Activated CD8-positive, alpha-beta memory T cell treated with anti-CD3 and anti-CD28 coated beads, Interleukin-2, amount 10 ng/mL, durations not matched to agents 7 days and 5 days (primary cell): ENCODE data around the gene RBM46. TPM values are rescaled to one million over a fixed set of nuclear protein-coding genes. Genes with fewer than 3 reads are reported as not detected.

ENCODE experiments used
- ATAC-seq: fragments of 150-1000 bp; cut with Tn5 transposase; one replicate; pipeline ENCODE4 v1.10.0; 2021; ENCODE audit warnings: moderate library complexity
- CTCF ChIA-PET: fragments of 350-600 bp; sonication (Branson Sonifier 250); formaldehyde crosslinking; loops from one replicate; lab custom pipeline; 2021; ENCODE audit warnings: antibody characterized with exemption; lab: Charles Lee
- DNase-seq: peaks from one replicate; pipeline ENCODE4 v3.0.0-alpha.2; 2020
- H3K27ac Mint-ChIP-seq: one replicate; pipeline ENCODE4 v1.8.0; 2021; ENCODE audit warnings: mild to moderate bottlenecking, mixed read lengths
- H3K27me3 Mint-ChIP-seq: one replicate; pipeline ENCODE4 v1.8.0; 2021; ENCODE audit warnings: mixed read lengths
- H3K36me3 Mint-ChIP-seq: one replicate; pipeline ENCODE4 v1.8.0; 2021; ENCODE audit warnings: mild to moderate bottlenecking, mixed read lengths
- H3K4me1 Mint-ChIP-seq: one replicate; pipeline ENCODE4 v1.8.0; 2021; ENCODE audit warnings: mixed read lengths
- H3K4me3 Mint-ChIP-seq: one replicate; pipeline ENCODE4 v1.8.0; 2021; ENCODE audit warnings: mild to moderate bottlenecking, moderate library complexity, mixed read lengths
- H3K9me3 Mint-ChIP-seq: one replicate; pipeline ENCODE4 v1.8.0; 2022; ENCODE audit warnings: low read depth, mixed read lengths
- total RNA-seq, 2 experiments: library from RNA; stranded (reverse); gene quantifications; one replicate each; pipeline ENCODE4 v1.2.3, GENCODE V29; 2021

RBM46 gene
- not detected for total RNA-seq

DNA sequence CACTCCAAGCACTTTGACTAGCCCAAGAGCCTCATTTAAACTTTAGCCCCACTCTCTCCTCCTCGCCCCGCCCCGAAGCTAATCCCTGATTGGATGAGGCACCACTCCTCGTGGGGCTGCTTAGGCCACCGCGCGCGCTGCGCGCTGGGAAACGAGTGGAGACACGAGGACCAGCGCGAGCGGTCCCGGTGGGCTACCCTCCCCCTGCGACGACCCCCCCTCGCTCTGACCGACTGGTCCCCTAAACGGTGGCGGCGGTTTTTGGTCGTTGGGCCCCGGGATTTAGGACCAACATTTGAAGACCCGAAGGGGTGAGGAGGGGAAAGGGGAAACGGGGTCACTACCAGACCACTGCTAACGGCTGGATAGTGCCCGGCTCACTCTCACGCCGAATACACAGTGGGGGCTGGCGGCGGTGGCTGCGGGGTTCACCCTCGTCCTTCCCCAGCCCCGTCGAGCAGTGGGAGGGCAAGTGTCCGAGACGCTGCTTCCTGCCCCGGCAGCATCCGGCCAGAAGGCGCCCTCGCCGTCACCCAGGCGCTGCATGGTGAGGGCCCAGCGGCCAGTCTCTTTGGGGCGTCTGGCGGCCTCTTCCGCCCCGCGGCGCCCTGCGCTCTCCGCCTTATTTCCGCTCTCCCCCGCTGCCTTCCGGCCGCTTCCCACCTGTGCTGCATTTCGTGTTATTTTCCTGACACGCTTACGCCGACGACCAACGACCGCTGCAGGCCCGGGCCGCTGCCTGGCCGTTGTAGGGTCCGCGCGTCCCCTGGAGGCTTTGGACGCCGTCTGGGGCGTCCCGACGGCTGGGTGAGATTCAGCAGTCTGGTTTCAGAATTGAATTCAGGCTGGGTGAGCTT is at the start of gene RBM46:
Gene RBM46, plus strand, starts transcription at position 147 of the 857 bp plus-strand sequence. CDS start 15,481 bp downstream, outside the sequence.
- Mint-ChIP-seq H3K36me3 (no peaks in the 10 kb centered on the region), H3K27ac (no peak within 1 kb of the TSS), H3K27me3 (peaks cover 6% of the 10 kb centered on the region), H3K4me1 (no peaks in the 10 kb centered on the region), H3K9me3 (no peaks in the 10 kb centered on the region), H3K4me3 (no peak within 1 kb of the TSS)
- CTCF ChIA-PET: no interaction called here
- no peak for ATAC-seq
- no peak for DNase-seq

DNA sequence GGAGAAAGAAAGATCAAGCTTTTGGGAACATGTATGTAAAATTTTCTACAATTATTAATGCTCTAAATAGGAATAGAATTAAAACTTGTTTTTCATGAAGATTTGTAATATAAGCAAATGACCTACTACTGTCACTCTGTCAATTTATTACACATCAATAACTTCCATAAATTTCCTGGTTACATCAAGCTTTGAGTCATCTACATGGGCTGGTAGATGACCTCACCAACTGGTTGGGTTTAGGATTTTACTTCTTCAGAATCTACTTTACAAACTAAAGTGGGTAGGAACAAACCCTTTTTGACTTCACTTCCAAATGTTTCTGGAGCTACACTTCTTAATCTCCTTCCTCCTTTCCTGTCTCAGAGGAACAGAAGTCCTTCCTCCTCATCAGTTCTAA is 49.3 kb upstream of the RBM46 start:
- Mint-ChIP-seq H3K4me1 (no peaks in the 10 kb centered on the region), H3K9me3 (no peaks in the 10 kb centered on the region), H3K27me3 (peaks cover 34% of the 10 kb centered on the region), H3K36me3 (no peaks in the 10 kb centered on the region), H3K27ac (no peak overlapping the region), H3K4me3 (no peak overlapping the region)
- CTCF ChIA-PET: no interaction called here
- ATAC-seq: no peak
- no peak for DNase-seq

DNA sequence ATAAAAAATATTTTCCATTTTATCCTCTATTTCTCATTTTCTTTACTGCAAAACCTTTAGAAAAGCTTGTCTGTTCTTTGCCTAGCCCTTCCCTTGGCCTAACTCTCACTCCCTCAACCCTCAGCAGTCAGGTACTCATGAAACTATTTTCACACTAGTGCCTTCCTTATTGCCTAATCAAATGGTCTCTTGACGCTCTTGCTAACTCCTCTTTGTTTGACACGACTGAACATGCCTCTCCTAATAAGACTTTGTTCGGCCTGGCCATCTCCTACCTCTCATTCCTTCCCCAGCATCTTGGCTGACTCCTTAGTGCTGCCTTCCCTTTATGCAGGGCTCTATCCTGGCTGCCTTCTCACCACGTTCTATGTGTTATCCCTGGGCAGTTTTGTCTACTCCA is 48.4 kb upstream of the RBM46 start:
- Mint-ChIP-seq H3K4me3 (no peak overlapping the region), H3K27me3 (peaks cover 35% of the 10 kb centered on the region), H3K36me3 (no peaks in the 10 kb centered on the region), H3K9me3 (no peaks in the 10 kb centered on the region), H3K4me1 (no peaks in the 10 kb centered on the region), H3K27ac (no peak overlapping the region)
- DNase-seq (no peak), ATAC-seq (no peak)
- CTCF ChIA-PET: no interaction called here

- Mint-ChIP-seq H3K27me3 (peaks cover 52% of the 10 kb centered on the region), H3K36me3 (no peaks in the 10 kb centered on the region), H3K4me3 (no peak overlapping the region), H3K4me1 (peaks cover under 1% of the 10 kb centered on the region), H3K9me3 (no peaks in the 10 kb centered on the region), H3K27ac (no peak overlapping the region)
- ATAC-seq (no peak), DNase-seq (no peak)
- CTCF ChIA-PET: no interaction called here
Observed at GRCh38 chr4:154736770-154737169, 44.3 kb upstream of the RBM46 start.

GRCh38 chr4:154738426-154738825 is 42.6 kb upstream of the RBM46 start:
- DNase-seq (no peak), ATAC-seq (no peak)
- Mint-ChIP-seq H3K9me3 (no peaks in the 10 kb centered on the region), H3K36me3 (no peaks in the 10 kb centered on the region), H3K27ac (no peak overlapping the region), H3K4me1 (peaks cover 10% of the 10 kb centered on the region), H3K27me3 (peaks cover 58% of the 10 kb centered on the region), H3K4me3 (no peak overlapping the region)
- CTCF ChIA-PET: interaction anchor here (1.4 kb wide), 1 partner anchor 113 kb away, joined by 3 read pairs; no protein-coding TSS in a partner anchor

GRCh38 chr4:154739111-154739510 is 42.0 kb upstream of the RBM46 start:
- Mint-ChIP-seq H3K4me3 (no peak overlapping the region), H3K27me3 (peaks cover 58% of the 10 kb centered on the region), H3K9me3 (no peaks in the 10 kb centered on the region), H3K4me1 (peaks cover 14% of the 10 kb centered on the region), H3K27ac (no peak overlapping the region), H3K36me3 (no peaks in the 10 kb centered on the region)
- CTCF ChIA-PET: interaction anchor here (1.4 kb wide), 1 partner anchor 114 kb away, joined by 3 read pairs; no protein-coding TSS in a partner anchor
- DNase-seq (no peak), ATAC-seq (no peak)

- DNase-seq: no peak
- CTCF ChIA-PET: no interaction called here
- Mint-ChIP-seq H3K4me3 (no peak overlapping the region), H3K9me3 (no peaks in the 10 kb centered on the region), H3K27ac (no peak overlapping the region), H3K36me3 (no peaks in the 10 kb centered on the region), H3K27me3 (peaks cover 68% of the 10 kb centered on the region), H3K4me1 (peaks cover 16% of the 10 kb centered on the region)
- no peak for ATAC-seq
Observed at GRCh38 chr4:154740462-154740861, 40.6 kb upstream of the RBM46 start.

- Mint-ChIP-seq H3K4me3 (no peak overlapping the region), H3K4me1 (peaks cover 16% of the 10 kb centered on the region), H3K36me3 (no peaks in the 10 kb centered on the region), H3K27ac (no peak overlapping the region), H3K27me3 (peaks cover 68% of the 10 kb centered on the region), H3K9me3 (no peaks in the 10 kb centered on the region)
- CTCF ChIA-PET: no interaction called here
- ATAC-seq: no peak
- no peak for DNase-seq
Observed at GRCh38 chr4:154741131-154741665, 39.9 kb upstream of the RBM46 start.

DNA sequence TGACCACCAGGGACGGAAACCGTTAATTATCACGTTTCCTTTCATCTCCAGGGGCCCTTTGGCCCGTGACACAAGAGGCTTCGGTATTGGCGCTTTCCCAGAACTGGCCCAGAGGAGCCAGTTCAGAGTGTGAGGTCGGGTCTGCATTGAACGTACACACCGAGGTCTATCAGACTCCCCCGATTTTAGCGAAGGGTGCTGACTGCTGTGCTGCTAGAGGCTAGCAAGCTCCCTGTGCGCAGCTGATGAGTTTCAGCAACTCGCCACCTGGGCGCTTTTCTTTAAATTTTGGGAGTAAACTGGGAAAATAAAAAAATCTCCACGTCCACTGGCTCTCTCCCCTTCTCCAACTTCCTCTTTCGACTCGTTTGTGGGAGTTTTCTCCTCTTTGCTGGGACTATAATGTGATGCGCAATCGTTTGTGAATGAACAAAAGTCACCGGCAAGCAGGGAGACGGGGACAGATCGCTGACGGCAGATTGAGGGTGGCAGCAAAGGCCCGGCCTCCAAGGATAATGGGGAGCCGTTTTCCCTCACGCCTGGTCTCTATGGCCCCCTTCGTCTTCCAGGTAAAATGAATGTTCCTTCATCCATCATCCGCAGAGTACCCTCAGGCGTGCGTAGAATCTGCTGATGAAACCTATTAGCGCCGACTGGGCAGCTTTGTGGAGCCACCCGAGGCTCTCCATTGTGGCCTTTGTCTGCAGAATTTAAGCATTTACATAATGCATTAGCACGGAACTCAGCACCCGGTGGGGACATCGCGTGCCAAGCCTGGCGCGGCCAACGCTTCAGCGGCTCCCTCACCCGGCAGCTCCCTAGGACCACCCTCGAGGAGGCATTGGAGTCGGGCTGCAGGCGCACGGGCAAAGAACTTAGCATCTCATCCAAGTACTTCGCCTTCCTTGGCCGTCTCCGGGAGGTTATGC is 38.9 kb upstream of the RBM46 start:
- CTCF ChIA-PET: no interaction called here
- no peak overlapping the region for H3K4me3 Mint-ChIP-seq
- H3K9me3 Mint-ChIP-seq: no peaks in the 10 kb centered on the region
- peaks cover 77% of the 10 kb centered on the region for H3K27me3 Mint-ChIP-seq
- peaks cover 16% of the 10 kb centered on the region for H3K4me1 Mint-ChIP-seq
- DNase-seq: no peak
- ATAC-seq: no peak
- no peak overlapping the region for H3K27ac Mint-ChIP-seq
- no peaks in the 10 kb centered on the region for H3K36me3 Mint-ChIP-seq

DNA sequence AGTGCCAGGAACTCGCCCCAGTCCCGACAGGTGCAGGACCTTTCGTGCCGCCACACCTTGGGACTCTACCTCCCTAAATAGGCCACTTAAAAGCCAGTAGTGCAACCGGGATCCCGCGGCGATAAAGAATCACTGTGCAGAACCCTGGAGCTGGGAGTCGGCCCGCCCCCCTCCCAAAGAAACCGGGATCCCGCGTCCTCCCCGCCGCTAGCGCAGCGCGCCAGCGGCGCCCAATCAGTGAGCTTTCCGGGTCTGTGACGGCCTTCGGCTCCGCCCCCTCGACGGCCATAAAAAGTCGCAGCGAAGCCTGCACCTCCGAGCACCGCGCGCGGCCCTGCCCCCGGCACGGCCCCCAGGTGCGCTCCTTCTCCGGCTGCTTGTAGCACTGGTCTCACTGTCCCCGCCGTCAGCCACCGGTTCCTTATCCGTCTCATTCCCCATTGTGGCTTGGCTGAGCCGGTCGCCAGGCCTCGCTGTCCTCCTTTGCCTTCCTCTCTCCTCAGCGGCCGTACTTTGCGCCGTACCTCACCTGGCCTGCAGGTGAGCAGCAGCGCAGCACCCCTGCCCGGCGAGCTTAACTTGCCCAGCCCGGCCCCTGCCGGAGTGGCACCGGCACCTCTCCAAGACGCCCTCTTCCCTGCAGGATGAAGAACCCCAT is 37.3 kb upstream of the RBM46 start, which contains the start of gene LRAT:
Gene LRAT, plus strand, starts transcription at position 318 of the 658 bp plus-strand sequence. Its CDS starts 327 bp downstream, at position 645.
- Mint-ChIP-seq H3K4me3 (peak within 1 kb of the TSS; percentile 71), H3K36me3 (no peaks in the 10 kb centered on the region), H3K27ac (no peak within 1 kb of the TSS), H3K27me3 (peaks cover 78% of the 10 kb centered on the region), H3K4me1 (peaks cover 16% of the 10 kb centered on the region), H3K9me3 (no peaks in the 10 kb centered on the region)
- CTCF ChIA-PET: no interaction called here
- ATAC-seq: peak; percentile 90
- DNase-seq: peak; percentile 49

GRCh38 chr4:154744341-154744926 is 36.6 kb upstream of the RBM46 start:
- H3K27me3 Mint-ChIP-seq: peaks cover 78% of the 10 kb centered on the region
- no peak overlapping the region for H3K27ac Mint-ChIP-seq
- DNase-seq (no peak), ATAC-seq (no peak)
- no peaks in the 10 kb centered on the region for H3K9me3 Mint-ChIP-seq
- CTCF ChIA-PET: no interaction called here
- peak overlapping the region; percentile 71 for H3K4me3 Mint-ChIP-seq
- peaks cover 16% of the 10 kb centered on the region for H3K4me1 Mint-ChIP-seq
- no peaks in the 10 kb centered on the region for H3K36me3 Mint-ChIP-seq

DNA sequence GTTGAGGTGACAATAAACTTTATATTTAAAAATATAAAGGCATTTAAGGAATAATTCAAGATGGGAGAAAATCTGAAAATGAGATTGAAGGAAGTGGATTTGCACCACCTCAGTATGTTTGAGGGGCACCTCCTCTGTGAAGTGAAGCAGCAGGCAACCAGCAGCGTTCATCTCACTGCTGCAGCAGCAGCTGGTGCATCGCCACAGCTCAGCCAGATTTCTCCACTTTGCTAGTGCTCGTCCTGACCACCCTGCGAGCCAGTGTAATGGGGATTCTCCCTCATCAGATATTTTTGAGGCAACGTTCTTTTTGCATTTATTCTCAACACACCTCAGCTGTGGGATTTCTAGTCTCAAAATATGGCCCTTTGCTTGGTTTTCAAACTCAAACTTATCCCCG is 23.4 kb upstream of the RBM46 start:
- H3K36me3 Mint-ChIP-seq: no peaks in the 10 kb centered on the region
- H3K27me3 Mint-ChIP-seq: peaks cover 3% of the 10 kb centered on the region
- no peak overlapping the region for H3K4me3 Mint-ChIP-seq
- H3K9me3 Mint-ChIP-seq: no peaks in the 10 kb centered on the region
- H3K27ac Mint-ChIP-seq: no peak overlapping the region
- ATAC-seq (no peak), DNase-seq (no peak)
- H3K4me1 Mint-ChIP-seq: no peaks in the 10 kb centered on the region
- CTCF ChIA-PET: no interaction called here
